ENCODE data around the gene ARNT2.

ARNT2 gene

DNA sequence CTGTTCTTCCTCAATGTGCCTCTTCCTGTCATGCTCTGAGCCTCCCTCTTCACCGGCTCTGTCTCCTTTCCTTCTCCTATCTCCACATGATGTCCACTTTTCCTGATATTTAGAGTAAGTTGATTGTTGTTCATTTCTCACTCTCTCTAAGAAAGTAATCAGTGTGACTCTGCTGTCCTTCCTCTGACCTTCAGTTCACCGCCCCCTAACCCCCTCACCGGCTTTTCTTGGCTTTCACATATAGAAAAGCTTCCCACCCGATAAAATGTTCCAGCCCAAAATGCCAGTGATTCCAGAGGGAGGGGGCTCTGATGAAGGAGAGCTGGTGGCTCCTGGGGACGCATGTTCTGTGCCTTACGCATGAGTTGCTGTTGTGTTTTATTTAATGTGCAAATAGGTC is 170.4 kb downstream of the ARNT2 start:
- H3K4me3 ChIP-seq (ENCODE audit: low read depth, low read length), result no peak overlapping the region
- DNase-seq (ENCODE audit: low read depth), result no peak
- TF ChIP-seq CTCF (IDR thresholded peaks at IDR 0.05; ENCODE audit: control insufficient read depth, extremely low read depth, insufficient read depth), result no peak

DNA sequence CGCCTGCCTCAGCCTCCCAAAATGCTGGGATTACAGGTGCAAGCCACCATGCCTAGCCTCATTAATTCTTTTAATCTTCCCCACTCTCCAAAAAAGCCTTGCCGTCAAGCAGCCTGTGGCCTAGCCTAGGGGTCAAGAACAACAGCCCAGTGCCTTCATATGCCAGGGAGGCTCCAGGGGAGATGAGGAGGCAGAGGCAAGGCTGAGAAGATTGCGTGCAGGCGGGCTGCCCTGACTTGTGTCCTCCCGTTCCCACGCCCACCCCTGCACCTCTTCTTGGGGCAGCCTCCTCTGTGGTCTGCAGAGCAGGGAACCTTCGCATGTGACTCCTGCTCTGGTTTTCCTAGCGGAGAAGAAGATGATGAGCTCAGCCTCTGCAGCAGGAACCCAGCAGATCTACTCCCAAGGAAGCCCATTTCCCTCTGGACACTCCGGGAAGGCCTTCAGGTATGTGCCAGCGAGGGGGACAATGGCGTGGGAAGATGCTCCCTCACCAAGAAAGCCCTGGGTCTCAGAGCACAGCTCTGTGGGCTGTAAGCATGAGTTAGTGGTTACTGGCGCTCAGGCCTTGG is 172.4 kb downstream of the ARNT2 start:
- H3K4me3 ChIP-seq (ENCODE audit: low read depth, low read length), result no peak overlapping the region
- DNase-seq (ENCODE audit: low read depth), result no peak
- no peak for TF ChIP-seq CTCF (IDR thresholded peaks at IDR 0.05; ENCODE audit: control insufficient read depth, extremely low read depth, insufficient read depth)

DNA sequence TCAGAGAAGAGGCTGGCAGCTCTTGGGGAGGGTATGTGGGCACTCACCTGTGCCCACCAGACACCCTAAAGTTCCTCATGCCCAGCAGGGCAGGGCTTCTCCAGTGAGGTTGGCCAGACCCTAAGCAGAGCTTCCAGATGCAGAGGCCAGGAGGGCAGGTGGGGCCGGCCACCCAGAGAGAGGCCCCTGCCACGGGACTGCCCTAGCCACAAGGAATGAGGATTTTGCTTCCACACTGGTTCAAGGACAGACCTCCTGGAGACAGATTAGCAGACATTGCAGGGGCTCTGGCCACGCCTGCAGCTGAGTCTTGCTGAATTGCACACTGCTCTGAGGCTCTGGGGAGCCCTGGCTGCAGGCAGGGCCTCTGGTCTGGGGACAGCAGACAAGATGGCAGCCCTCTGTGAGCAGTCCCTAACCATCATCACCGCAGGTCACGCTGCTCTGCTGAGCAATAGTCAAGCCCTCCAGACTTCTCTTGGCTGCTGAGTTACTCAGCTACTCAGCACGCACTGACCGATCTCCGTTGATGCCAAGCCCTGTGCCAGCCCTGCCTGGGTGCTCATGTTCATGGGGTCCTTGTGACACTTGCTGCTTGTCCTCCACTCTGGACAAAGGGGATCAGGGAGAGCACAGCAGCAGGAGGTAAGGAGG is 173.5 kb downstream of the ARNT2 start:
- DNase-seq (ENCODE audit: low read depth), result no peak
- TF ChIP-seq CTCF (IDR thresholded peaks at IDR 0.05; ENCODE audit: control insufficient read depth, extremely low read depth, insufficient read depth), result no peak
- no peak overlapping the region for H3K4me3 ChIP-seq (ENCODE audit: low read depth, low read length)

DNA sequence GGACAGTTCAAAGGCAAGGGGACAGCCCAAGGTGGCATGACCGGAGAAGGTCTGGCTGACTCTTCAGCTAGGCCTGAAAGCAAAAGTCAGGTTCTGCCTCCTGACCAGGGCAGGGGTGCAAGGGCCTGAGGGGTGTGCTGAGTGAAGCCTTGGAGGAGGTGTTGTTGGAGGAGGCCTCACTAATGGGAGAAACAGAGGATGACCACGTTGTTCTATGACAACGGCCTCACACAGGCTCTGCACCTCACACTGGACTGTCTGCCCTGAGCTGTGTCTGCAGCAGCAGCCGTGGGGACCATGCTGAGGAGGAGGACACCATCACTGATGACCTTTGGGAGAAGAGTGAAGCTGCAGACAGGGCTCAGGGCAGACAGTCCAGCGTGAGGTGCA is 174.0 kb downstream of the ARNT2 start:
- no peak for DNase-seq (ENCODE audit: low read depth)
- TF ChIP-seq CTCF (IDR thresholded peaks at IDR 0.05; ENCODE audit: control insufficient read depth, extremely low read depth, insufficient read depth), result no peak
- H3K4me3 ChIP-seq (ENCODE audit: low read depth, low read length), result no peak overlapping the region

- TF ChIP-seq CTCF (IDR thresholded peaks at IDR 0.05; ENCODE audit: control insufficient read depth, extremely low read depth, insufficient read depth), result no peak
- no peak overlapping the region for H3K4me3 ChIP-seq (ENCODE audit: low read depth, low read length)
- DNase-seq (ENCODE audit: low read depth), result no peak
Measured at GRCh38 chr15:80578871-80579270, 174.7 kb downstream of the ARNT2 start.

DNA sequence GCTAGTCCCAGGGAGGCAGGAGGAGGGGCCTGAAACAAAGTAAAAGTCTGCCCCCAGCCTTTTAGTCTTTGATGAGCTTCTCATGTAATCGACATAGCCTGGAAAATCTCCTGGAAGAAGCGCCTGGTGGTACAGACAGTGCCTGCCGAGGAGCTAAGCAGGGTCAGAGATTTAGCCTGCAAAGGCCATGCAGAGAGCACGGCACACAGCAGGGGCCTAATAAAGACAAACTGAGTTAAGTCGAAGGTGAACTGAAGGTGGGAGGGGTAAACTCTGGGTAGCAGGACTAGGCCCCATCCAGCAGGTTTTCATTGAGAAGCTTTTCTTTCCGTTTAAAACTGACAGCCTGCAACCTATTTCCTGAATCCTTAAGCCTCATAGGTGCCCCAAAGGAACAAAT is 175.4 kb downstream of the ARNT2 start:
- no peak overlapping the region for H3K4me3 ChIP-seq (ENCODE audit: low read depth, low read length)
- TF ChIP-seq CTCF (IDR thresholded peaks at IDR 0.05; ENCODE audit: control insufficient read depth, extremely low read depth, insufficient read depth), result no peak
- DNase-seq (ENCODE audit: low read depth), result no peak

GRCh38 chr15:80580106-80580505 is 175.9 kb downstream of the ARNT2 start:
- no peak for TF ChIP-seq CTCF (IDR thresholded peaks at IDR 0.05; ENCODE audit: control insufficient read depth, extremely low read depth, insufficient read depth)
- DNase-seq (ENCODE audit: low read depth), result no peak
- no peak overlapping the region for H3K4me3 ChIP-seq (ENCODE audit: low read depth, low read length)
